Psoas muscle (tissue), 8 donors: ENCODE results near the gene AGMO. TPM values are rescaled to one million over a fixed set of nuclear protein-coding genes. Genes with fewer than 3 reads are reported as not detected.

ENCODE experiments used
- ATAC-seq, 4 donors: fragments of 200-7000 bp; cut with Tn5 transposase; one replicate each; pipeline ENCODE4 v1.9.1; 2020; ENCODE audit warnings: moderate library complexity in 3 of 4, mild to moderate bottlenecking in 2 of 4
- DNase-seq, 2 donors: peaks; one replicate each; pipeline ENCODE4 v3.0.0-alpha.2; 2020
- H3K27ac ChIP-seq: fragments of 200-600 bp; one replicate; pipeline ENCODE4 v1.8.0; 2022
- H3K27me3 ChIP-seq, 3 donors: fragments of 200-600 bp in 1 of 3; one replicate each; pipeline versions ENCODE4 v1.6.1 to v1.8.0; 2013 to 2022; ENCODE audit warnings: low read length in 2 of 3, mild to moderate bottlenecking in 2 of 3, moderate library complexity in 1 of 3; ENCODE audit not compliant: insufficient read depth in 3 of 3
- H3K36me3 ChIP-seq, 2 donors: fragments of 200-600 bp in 1 of 2; one replicate each; pipeline versions ENCODE4 v1.6.1 to v1.8.0; 2013 to 2022; ENCODE audit warnings: low read depth in 1 of 2, mild to moderate bottlenecking in 1 of 2, moderate library complexity in 1 of 2; ENCODE audit not compliant: insufficient read depth in 1 of 2
- H3K4me1 ChIP-seq: fragments of 200-600 bp; one replicate; pipeline ENCODE4 v1.8.0; 2022
- H3K4me3 ChIP-seq: fragments of 200-600 bp; one replicate; pipeline ENCODE4 v1.8.0; 2022; ENCODE audit warnings: mild to moderate bottlenecking
- H3K9me3 ChIP-seq: fragments of 200-600 bp; one replicate; pipeline ENCODE4 v1.8.0; 2022
- WGBS, 3 donors: extraction: QIAGEN DNeasy Blood & Tissue Kit; methylation state at CpG; one replicate each; pipeline versions ENCODE4 v1.1.6 to v1.1.7; 2013; 5-methylcytosine and 5-hydroxymethylcytosine counted together
- intact Hi-C, 2 donors: fragments of 100-400 bp; cut with DNase I; formaldehyde crosslinking; loops; one replicate each; pipeline versions ENCODE4 v1.11.0 to v1.14.2; 2022
- polyA plus RNA-seq, 3 donors: library from polyadenylated mRNA; stranded (reverse); fragments of 200-250 nt; gene quantifications; one replicate each; pipeline ENCODE4 v1.2.3, GENCODE V29; 2013
- total RNA-seq, 4 donors: library from RNA; stranded (reverse); fragmentation: NEBNext Ultra II Directional in 2 of 4; extraction: Animal tissue kit (Norgen Biotek cat#: 25700) in 2 of 4; gene quantifications; one replicate each; pipeline versions ENCODE4 v1.2.1 to v1.2.4, GENCODE V29; 2021 to 2023
- TF ChIP-seq, protein P1 (sequence below): fragments of 200-600 bp; IDR thresholded peaks from one replicate; pipeline ENCODE4 v1.8.0; 2022; ENCODE audit warnings: antibody characterized with exemption
- donor health status: healthy with polysubstance abuse.
- donor health status: DM: no; HTN: no; CAD: no; lungs with moderate emphysema.
- donor health status: Bipolar disorder and iron deficiency.
- donor health status: healthy.
- donor health status: DM: yes; HTN: yes; CAD: no.
- donor health status: DM: no; HTN: no; CAD: no.
- donor health status: DM: no; HTN: no; CAD: no.
- donor health status: DM: yes; HTN: yes; CAD: no.

The AGMO gene
- total and polyA plus RNA-seq, 7 donors: 0.13 to 0.54 (median 0.36) TPM; not detected in 1

DNA sequence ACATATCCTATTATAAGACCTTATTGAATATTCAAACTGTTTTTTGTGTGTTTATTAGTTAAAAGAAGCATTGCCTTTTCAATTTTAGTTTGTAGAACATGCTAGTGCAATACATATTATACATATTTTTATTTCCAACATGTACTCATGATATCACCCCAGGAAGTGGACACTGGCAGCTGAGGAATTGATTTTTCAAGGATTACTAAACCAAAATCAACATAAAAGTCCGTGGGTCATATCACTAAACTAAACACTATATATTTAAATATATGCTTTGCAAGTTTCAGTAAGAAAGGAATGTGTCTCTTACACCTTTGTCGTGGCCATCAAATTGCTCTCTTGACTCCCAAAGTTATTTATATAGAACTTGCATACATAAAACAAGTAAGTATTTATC is 185.2 kb downstream of the AGMO start:
- ATAC-seq: no peak
- Histone ChIP-seq H3K27ac (no peak overlapping the region), H3K27me3 (no peaks in the 10 kb centered on the region), H3K36me3 (no peaks in the 10 kb centered on the region), H3K4me1 (no peaks in the 10 kb centered on the region), H3K4me3 (no peak overlapping the region), H3K9me3 (no peaks in the 10 kb centered on the region)
- intact Hi-C loops: no loop called here
- TF ChIP-seq, protein P1, sequence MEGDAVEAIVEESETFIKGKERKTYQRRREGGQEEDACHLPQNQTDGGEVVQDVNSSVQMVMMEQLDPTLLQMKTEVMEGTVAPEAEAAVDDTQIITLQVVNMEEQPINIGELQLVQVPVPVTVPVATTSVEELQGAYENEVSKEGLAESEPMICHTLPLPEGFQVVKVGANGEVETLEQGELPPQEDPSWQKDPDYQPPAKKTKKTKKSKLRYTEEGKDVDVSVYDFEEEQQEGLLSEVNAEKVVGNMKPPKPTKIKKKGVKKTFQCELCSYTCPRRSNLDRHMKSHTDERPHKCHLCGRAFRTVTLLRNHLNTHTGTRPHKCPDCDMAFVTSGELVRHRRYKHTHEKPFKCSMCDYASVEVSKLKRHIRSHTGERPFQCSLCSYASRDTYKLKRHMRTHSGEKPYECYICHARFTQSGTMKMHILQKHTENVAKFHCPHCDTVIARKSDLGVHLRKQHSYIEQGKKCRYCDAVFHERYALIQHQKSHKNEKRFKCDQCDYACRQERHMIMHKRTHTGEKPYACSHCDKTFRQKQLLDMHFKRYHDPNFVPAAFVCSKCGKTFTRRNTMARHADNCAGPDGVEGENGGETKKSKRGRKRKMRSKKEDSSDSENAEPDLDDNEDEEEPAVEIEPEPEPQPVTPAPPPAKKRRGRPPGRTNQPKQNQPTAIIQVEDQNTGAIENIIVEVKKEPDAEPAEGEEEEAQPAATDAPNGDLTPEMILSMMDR: no peak
- no peak for DNase-seq
- 36 to 60% (median 45%) methylated on average over 2 of the region's 2 CpGs for WGBS, 3 donors

- Histone ChIP-seq H3K27ac (no peak overlapping the region), H3K4me3 (no peak overlapping the region), H3K27me3 (no peaks in the 10 kb centered on the region), H3K9me3 (no peaks in the 10 kb centered on the region), H3K4me1 (no peaks in the 10 kb centered on the region), H3K36me3 (no peaks in the 10 kb centered on the region)
- ATAC-seq (no peak), DNase-seq (no peak)
- TF ChIP-seq, protein P1: no peak
- intact Hi-C loops: no loop called here
- 83 to 89% (median 85%) methylated on average over 1 of the region's 1 CpG for WGBS, 3 donors
These were observed 191.4 kb downstream of the AGMO start for GRCh38 chr7:15370441-15370840.

- Histone ChIP-seq H3K9me3 (no peaks in the 10 kb centered on the region), H3K4me3 (no peak overlapping the region), H3K4me1 (no peaks in the 10 kb centered on the region), H3K27me3 (no peaks in the 10 kb centered on the region), H3K27ac (no peak overlapping the region), H3K36me3 (no peaks in the 10 kb centered on the region)
- intact Hi-C loops: no loop called here
- ATAC-seq: no peak
- no peak for DNase-seq
- 59 to 76% (median 74%) methylated on average over 1 of the region's 1 CpG for WGBS, 3 donors
- TF ChIP-seq, protein P1: no peak
These were observed 193.2 kb downstream of the AGMO start for GRCh38 chr7:15368653-15369052.

GRCh38 chr7:15367897-15368296 is 193.9 kb downstream of the AGMO start:
- intact Hi-C loops: no loop called here
- DNase-seq (no peak), ATAC-seq (no peak)
- no peaks in the 10 kb centered on the region for H3K27me3 ChIP-seq
- H3K36me3 ChIP-seq: no peaks in the 10 kb centered on the region
- H3K9me3 ChIP-seq: no peaks in the 10 kb centered on the region
- TF ChIP-seq, protein P1: no peak
- 80 to 85% (median 81%) methylated on average over 3 of the region's 3 CpGs for WGBS, 3 donors
- H3K4me3 ChIP-seq: no peak overlapping the region
- no peak overlapping the region for H3K27ac ChIP-seq
- H3K4me1 ChIP-seq: no peaks in the 10 kb centered on the region

DNA sequence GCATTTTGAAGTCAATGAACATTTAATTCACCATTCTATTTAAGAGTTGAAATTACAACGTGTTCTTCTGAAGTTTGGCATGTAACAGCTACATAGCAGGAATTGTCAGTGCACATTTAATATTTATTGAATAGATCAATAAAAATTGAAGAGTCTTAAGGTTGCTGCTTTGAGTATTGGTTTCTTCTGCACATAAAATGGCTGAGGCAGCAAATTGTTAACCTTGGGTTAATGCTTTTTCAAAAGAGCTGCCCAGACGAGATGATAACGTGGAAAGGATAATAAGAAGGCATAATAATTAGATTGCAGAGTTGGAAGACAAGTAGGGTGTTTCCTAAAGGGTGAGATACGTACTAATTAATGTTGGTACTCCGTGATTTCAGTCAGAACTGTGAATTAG is 203.7 kb downstream of the AGMO start:
- no peaks in the 10 kb centered on the region for H3K9me3 ChIP-seq
- intact Hi-C loops: no loop called here
- H3K27me3 ChIP-seq: no peaks in the 10 kb centered on the region
- no peaks in the 10 kb centered on the region for H3K4me1 ChIP-seq
- H3K36me3 ChIP-seq: no peaks in the 10 kb centered on the region
- no peak overlapping the region for H3K4me3 ChIP-seq
- TF ChIP-seq, protein P1: no peak
- H3K27ac ChIP-seq: no peak overlapping the region
- DNase-seq (no peak), ATAC-seq (no peak)
- 52 to 67% (median 53%) methylated on average over 5 of the region's 5 CpGs for WGBS, 3 donors
